Adrenal gland (tissue), 5 donors: ENCODE results near the gene RPL19.

Source experiments
- POLR2A ChIP-seq, 2 donors: fragments of 450-650 bp; IDR thresholded peaks; one replicate each; pipeline ENCODE4 v1.6.1; 2017; ENCODE audit warnings: antibody characterized with exemption in 2 of 2, mild to moderate bottlenecking in 2 of 2, moderate library complexity in 1 of 2
- TF ChIP-seq, protein P1 (sequence below), 6 experiments: fragments of 450-650 bp in 4 of 6; fragments of 200-600 bp in 2 of 6; sonication (generic) in 1 of 6; IDR thresholded peaks; 1 replicate in 5 of 6; 2 replicates in 1 of 6; pipeline versions ENCODE4 v1.5.1 to v1.8.0; 2016 to 2021; ENCODE audit warnings: antibody characterized with exemption in 6 of 6, mild to moderate bottlenecking in 2 of 6, moderate library complexity in 1 of 6
- donor health status: DM: no; HTN: no; CAD: no.

DNA sequence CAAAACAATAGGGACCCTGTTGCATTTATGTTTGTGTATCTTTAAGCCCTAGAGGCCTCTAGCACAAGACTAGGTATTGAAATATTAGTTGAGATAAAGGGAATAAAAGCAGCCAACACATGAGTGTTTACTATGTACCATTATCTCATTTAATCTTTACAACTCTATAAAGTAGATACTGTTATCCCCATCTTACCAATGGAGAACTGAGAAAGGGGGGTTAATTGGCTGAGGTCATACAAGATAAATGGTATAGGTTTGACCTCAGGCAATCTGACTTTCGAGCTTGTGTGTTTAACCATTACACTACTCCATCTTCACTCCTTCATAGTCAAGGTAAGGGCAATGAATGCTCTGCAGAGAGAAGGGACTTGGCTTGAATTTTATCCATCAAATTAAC lies 51.9 kb downstream of the RPL19 start:
- TF ChIP-seq, protein P1, sequence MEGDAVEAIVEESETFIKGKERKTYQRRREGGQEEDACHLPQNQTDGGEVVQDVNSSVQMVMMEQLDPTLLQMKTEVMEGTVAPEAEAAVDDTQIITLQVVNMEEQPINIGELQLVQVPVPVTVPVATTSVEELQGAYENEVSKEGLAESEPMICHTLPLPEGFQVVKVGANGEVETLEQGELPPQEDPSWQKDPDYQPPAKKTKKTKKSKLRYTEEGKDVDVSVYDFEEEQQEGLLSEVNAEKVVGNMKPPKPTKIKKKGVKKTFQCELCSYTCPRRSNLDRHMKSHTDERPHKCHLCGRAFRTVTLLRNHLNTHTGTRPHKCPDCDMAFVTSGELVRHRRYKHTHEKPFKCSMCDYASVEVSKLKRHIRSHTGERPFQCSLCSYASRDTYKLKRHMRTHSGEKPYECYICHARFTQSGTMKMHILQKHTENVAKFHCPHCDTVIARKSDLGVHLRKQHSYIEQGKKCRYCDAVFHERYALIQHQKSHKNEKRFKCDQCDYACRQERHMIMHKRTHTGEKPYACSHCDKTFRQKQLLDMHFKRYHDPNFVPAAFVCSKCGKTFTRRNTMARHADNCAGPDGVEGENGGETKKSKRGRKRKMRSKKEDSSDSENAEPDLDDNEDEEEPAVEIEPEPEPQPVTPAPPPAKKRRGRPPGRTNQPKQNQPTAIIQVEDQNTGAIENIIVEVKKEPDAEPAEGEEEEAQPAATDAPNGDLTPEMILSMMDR (IDR thresholded peaks at IDR 0.05), result no peak
- TF ChIP-seq POLR2A (IDR thresholded peaks at IDR 0.05), result no peak
